Fibroblast of skin of abdomen (primary cell): ENCODE results near the gene BCL2L2. TPM values are rescaled to one million over a fixed set of nuclear protein-coding genes. Genes with fewer than 3 reads are reported as not detected.
"Not testable (repeated sequence)": the region's sequence is repeated elsewhere in the genome, so short reads cannot be mapped to it uniquely, and the experiment has no call there.

Source experiments
- DNase-seq: peaks from one replicate; pipeline ENCODE4 v3.0.0-alpha.2; 2013
- polyA plus RNA-seq, 2 experiments: library from polyadenylated mRNA; unstranded; fragments of 120-200 nt; gene quantifications; one replicate each; pipeline ENCODE4 v1.2.1, GENCODE V29; 2013; ENCODE audit not compliant: insufficient read length in 2 of 2

Gene BCL2L2, protein sequence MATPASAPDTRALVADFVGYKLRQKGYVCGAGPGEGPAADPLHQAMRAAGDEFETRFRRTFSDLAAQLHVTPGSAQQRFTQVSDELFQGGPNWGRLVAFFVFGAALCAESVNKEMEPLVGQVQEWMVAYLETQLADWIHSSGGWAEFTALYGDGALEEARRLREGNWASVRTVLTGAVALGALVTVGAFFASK
- 25.3 TPM for polyA plus RNA-seq (2013, experiment 1 of 2; ENCODE audit: insufficient read length)
- 21.3 TPM for polyA plus RNA-seq (2013, experiment 2 of 2; ENCODE audit: insufficient read length)

DNA sequence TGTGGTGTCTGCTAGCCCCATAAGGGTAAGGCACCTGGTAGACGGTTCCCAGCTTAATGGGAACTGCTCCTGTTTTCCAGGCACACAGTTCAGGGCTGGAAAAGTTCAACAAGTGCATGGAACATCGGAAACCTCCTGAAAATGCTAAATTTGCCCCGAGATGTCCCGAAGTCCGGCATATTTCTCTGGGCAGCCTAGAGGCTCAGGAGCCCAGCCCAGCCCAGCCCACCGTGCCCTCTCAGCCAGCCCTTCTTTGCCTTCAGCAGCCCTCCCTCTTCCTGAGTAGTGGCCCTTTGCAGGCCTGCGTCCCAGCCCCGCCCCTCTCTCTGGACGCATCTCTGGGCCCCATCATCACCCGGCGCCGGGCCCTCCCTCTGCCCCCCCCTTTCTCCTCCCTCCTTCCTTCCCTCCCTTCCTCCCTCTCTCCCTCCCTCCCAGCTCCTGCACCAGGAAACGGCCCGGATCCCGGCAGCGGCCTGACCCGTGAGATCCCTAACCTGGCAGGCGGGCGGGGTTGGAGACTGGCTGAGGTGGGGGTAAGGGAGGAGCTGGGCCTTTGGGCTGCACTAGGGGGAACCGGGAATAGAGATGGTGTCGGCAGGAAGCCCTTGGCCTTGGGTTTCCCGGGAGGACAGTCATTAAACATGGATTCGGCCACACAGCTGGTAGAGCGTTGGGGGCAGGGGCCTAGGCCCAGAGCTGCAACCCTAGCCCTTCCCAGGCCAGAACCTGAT is at the start of gene BCL2L2:
Gene BCL2L2 (plus strand): TSS at position 422 of the 734 bp plus-strand sequence. CDS start 935 bp downstream, outside the sequence.
- peak; percentile 89 for DNase-seq

DNA sequence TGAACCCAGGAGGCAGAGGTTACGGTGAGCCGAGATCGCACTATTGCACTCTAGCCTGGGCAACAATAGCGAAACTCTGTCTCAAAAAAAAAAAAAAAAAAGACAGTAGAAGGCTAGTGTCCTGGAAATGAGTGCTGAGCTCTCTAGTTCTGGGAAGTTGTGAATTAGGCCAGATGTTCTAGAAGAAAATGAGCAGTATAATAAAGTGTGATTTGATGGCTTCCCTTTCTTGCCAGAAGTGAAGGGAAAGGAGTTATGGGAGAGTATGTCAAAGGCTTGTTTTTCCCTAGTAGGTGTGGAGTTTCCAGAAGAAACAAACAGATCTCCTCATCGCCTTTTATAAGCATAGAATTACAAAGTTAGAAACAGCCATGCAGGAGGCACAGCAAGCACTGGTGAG is 48.4 kb upstream of the BCL2L2 start:
- DNase-seq: no peak

DNA sequence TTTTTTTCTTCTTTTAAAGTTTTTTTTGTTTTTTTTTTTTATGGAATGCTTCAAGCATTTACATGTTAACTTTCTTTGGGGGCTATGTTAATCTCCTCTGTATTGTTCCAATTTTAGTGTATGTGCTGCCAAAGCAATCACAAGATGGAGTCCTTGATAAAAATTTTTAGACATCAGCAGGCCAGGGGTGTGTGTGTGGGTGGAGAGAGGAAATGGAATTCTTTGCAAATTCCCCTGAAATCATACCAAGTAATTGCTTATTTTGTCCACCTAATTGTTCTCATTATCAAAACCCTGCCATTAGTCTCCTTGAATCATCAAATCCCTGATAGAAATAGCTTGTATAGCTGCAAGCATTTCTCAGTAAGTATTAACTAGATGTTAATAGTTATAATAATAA is 47.2 kb upstream of the BCL2L2 start:
- no peak for DNase-seq

DNA sequence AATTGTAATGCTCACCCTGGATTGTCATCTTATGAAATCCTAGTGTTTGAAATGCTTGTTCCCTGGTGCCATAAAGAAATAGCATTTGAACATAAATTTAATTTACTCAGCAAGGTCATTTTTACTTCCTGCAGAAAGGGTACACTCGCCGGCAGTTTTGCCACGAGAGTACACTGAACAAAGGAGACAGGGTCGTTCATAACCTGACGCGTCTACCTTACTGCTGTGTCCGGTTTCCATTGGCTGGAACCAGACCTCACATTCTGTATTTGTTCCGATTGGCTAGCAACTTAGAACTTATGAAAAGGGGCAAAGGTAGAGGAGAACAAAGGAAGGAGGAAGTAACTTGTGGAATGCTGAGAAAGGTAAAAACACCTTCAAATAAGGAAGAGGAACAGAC is 45.8 kb upstream of the BCL2L2 start:
- not testable (repeated sequence) for DNase-seq

DNA sequence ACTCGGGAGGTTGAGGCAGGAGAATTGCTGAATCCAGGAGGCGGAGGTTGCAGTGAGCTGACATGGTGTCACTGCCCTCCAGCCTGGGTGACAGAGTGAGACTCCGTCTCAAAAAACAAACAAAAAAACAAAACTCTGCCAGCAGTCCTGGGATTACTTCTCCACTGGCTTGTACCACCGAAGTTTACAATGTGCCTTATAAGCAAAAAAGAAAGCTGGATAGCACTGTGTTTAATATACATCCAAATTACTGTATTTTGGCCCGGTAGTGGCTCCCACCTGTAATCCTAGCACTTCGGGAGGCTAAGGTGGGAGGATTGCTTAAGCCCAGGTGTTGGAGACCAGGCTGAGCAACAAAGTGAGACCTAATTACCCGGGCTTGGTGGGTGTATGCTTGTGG is 37.4 kb upstream of the BCL2L2 start:
- no peak for DNase-seq

DNA sequence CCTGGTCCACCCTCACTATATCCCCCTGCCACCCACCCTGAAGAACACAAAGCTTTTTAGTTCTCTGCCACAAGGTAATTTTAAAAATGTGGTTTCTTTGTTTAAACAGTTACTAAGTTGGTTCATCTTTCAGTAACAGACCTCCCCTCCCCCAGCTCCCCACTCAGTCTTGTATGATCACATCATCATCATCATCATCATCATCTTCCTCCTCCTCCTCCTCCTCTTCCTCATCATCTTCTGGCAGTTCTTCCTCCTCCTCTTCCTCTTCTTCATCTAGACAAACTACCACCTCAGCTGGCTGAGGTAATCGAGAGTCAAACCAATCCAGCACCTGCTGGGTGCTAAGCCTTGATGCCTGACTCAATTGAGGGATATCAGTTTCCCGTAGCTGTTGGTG is 31.2 kb upstream of the BCL2L2 start:
- no peak for DNase-seq

DNA sequence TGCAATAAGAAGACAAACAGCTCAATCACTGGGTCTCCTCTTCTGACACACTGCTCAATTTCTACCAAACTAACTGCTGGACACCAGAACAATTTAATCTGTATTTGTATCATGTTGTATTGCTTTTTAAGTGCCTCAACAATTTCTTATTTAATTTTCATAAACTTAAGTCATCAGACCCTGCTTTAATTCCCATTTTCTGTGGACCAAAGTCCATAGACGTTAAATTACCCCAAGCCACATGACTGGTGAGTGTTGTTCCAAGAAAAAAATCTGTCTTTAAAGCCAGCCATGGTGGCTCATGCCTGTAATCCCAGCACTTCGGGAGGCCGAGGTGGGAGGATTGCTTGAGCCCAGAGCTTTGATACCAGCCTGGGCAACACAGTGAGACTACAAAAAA is 29.4 kb upstream of the BCL2L2 start:
- no peak for DNase-seq

DNA sequence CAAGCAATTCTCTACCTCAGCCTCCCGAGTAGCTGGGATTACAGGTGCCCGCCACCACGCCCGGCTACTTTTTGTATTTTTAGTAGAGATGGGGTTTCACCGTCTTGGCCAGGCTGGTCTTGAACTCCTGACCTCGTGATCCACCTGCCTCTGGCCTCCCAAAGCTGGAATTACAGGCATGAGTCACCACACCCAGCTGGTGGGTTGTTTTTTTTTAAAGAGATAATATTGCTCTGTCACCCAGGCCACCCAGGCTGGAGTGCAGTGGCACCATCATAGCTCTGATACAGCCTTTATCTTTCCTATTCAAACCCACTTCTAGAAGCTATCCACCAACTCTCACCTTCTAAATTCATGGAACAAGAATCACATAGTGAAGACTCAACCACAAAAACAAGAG is 28.7 kb upstream of the BCL2L2 start:
- not testable (repeated sequence) for DNase-seq

DNA sequence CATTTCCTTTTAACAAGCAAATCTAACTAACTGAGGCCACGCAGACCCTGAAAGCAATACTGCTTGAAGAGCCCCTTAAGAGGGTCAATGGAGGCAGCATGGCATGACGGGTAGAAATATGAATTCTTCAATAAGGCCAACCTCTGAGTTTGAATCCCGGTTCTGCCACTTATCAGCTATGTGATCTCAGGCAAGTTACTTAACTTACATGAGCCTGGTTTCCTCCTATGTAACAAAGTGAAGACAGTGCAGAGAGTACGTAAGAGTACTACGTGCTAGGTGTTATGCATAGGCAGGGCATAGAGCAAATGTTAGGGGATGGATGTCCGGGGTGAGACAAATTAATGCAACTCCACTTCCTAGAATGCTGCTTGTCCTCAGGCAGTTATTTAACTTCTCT is 25.4 kb upstream of the BCL2L2 start:
- no peak for DNase-seq

DNA sequence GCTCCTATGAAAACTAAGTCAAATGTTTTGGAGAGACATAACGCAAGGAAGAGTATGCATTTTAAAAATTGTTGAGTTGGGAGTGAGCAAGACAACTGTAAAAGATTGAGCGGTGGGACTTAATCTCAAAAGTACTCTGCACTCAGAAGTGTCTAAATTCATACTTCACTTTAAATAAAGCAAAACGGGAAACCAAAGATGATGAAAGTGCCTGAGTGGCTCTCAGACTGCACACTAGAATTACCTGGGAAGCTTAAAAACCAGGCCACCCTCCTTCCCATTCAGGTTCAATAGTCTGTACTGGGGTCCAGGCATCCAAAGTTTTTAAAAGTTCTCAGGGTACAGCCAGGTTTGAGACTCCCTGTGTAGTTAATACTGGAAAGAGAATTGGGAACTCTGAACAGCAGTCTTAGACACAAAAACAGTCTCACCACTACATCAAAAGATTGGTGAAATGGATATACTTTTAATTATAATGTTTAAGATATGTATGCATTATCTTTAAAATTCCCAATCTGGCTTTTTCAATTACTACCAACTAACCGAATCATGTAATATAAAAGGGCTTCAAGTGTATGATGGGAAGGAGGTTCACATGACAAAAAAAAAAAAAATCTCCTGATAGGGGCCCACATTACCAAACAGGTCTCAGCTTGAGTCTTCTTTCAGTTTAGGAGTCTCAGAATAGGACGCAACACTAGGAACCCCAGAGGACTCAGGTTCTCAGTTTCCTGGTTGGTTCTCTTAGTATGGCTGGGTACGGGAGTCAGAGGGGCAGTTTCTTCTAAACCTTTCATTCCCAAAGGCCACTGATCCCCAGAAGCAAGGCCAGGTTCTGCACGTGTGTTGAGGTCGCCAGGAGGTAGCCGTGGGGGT is 21.7 kb upstream of the BCL2L2 start:
- no peak for DNase-seq

DNA sequence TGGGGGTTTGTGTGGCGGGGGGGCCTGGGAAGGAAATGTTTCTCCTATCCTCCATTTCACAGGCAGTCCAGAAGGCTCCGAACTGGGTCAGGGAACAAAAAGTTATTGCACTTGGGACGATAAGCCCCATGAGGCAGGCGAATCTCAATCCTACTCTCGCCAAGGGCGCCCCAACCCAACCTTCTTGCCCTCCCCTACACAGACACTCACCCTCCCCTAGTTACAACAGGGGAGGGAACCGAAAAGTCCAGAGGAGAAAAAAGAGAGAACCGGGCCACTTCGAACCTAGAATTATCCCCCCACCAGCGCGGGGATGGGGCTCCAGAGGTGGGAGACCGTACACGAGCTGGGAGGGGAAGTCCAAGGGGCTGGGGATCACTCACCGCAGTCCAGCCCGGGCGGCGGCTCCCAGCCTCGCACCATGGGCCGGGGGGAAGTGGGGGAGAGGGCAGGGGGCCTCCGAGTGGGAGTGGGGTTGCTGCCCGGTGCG is 21.1 kb upstream of the BCL2L2 start:
- no peak for DNase-seq

DNA sequence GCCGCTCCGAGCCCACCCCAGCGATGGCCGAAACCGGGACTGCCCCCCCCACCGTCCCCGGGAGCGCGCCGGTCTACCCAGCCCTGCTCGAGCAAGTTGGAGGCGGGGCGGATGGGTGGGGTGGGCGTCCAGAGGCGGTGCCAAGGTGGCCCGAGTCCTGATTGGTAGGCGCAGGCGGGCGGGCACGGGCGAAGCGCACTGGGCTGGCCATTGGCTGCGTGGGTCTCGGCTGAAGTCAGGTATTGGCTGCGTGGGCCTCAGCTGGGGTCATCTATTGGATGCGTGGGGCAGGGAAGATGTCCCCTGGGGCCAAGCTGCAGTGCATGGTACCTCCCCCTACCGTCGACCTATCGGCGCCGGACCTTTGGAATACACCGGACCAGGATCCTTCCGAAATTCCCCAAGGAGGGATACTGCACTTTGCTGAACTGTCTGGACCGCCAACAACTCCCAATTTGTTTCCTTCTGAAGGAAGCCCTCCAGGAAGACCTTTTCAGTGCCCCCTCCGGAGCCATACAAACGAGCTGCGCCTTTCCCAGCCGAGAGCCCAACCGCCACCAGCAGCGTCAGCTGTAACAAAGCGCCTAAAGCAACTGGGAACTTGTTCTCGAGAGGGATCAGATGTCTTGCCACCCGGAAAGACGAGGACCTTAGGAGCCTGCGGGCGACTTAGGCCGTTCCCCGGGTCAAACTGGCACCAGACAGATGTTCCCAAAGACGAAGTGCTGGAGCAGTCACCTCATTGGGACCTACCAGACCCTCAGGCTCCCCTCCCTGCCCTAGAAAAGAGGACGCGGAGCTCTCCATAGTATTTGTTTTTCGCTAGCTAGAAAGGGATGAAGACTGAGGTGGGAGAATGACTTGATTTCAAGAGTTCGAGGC is 20.4 kb upstream of the BCL2L2 start, which contains the start of gene HOMEZ:
Gene HOMEZ (minus strand): TSS at position 113 of the 882 bp plus-strand sequence. CDS start 180 bp downstream, outside the sequence.
- peak; percentile 99 for DNase-seq

DNA sequence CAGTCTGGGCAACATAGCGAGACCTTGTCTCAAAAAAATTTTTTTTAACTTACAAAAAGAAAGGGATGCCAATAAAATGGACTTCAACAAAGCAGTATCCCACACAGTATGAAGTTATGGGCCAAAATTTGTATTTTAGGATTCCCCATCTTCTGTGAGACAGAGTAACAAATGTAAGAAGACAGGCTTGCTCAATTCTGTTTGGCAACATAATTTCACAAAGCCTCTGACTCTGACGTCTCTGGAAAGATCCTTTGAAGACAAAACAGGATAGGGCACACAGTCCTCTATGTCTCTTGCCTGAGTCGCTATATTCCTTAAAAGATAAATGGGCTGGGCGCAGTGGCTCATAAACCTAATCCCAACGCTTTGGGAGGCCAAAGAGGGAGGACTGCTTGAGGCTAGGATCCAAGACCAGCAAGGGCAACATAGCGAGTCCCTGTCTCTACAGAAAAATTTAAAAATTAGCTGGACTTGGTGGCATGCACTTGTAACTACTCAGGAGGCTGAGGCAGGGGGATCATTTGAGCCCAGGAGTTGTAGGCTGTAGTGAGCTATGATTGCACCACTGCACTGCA is 19.6 kb upstream of the BCL2L2 start:
- DNase-seq: no peak

DNA sequence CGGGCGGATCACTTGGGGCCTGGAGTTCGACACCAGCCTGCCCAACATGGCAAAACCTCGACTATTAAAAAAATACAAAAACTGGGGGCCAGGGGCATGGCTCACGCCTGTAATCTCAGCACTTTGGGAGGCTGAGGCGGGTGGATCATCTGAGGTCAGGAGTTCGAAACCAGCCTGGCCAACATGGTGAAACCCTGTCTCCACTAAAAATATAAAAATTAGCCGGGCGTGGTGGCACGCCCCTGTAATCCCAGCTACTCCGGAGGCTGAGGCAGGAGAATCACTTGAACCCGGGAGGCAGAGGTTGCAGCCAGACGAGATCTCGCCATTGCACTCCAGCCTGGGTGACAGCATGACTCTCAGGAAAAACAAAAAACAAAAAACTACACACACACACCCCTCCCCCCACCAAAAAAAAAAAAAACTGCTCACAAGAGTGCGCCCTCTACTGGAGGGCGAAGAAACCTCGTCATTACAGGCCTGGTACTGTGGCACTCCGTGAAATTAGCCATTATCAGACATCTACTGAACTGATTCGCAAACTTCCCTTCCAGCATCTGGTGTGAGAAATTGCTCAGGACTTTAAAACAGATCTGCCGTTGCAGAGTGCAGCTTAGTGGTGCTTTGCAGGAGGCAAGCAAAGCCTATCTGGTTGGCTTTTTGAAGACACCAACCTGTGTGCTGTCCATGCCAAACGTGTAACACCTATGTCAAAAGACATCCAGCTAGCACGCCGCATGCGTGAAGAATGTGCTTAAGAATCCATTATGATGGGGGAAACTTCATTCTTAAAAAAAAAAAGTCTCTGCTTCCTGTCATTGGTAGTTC is 11.7 kb upstream of the BCL2L2 start:
- peak; percentile 58 for DNase-seq

DNA sequence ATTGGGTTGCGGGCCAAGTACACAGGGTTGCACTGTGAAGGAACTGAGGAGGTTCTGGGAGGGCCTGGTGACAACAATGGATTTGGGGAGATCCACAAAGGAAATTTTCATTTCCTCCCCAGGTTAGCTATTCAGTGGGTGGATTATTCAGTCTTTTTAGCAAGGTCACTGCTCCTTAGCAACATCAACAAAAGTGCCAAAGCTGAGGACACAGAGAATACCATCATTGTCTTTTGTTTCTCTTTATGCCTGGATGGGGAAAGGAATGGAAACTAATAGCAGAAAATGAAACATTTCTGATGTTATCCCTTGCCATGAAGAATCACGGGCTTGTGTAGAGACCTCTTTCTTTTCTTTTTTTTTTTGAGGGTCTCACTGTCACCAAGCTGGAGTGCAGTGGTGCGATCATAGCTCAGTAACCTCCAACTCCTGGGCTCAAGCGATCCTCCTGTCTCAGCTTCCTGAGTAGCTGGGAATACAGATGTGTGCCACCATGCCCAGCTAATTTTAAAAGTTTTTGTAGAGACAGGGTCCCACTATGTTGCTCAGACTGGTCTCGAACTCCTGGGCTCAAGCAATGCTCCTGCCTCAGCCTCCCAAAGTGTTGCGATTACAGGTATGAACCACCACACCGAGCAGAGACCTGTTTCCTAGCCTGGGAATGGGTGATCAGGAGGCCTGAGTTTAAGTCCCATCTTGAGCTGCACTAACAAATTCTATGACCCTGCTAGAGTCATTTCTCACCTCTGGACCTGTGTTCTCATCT is 10.4 kb upstream of the BCL2L2 start:
- no peak for DNase-seq

DNA sequence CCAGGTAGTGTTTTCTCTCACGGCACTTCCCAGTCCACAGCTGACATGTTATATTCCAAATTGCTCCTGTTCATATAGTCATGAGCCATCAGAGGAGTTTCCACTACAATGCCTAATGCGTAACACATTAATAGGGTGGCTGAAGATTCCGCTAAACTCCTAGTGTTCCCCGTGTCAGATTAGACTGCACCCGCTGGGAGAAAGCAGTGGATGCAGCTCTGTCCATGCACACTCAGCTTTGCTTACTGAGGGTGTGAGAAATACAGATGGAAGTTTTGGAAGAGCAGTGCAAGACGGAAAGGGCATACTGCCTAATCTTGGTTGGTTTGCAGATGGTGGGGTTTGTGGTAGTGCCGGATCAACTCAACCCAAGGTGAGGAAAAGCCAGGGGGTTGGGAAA is 9.5 kb upstream of the BCL2L2 start:
- no peak for DNase-seq

DNA sequence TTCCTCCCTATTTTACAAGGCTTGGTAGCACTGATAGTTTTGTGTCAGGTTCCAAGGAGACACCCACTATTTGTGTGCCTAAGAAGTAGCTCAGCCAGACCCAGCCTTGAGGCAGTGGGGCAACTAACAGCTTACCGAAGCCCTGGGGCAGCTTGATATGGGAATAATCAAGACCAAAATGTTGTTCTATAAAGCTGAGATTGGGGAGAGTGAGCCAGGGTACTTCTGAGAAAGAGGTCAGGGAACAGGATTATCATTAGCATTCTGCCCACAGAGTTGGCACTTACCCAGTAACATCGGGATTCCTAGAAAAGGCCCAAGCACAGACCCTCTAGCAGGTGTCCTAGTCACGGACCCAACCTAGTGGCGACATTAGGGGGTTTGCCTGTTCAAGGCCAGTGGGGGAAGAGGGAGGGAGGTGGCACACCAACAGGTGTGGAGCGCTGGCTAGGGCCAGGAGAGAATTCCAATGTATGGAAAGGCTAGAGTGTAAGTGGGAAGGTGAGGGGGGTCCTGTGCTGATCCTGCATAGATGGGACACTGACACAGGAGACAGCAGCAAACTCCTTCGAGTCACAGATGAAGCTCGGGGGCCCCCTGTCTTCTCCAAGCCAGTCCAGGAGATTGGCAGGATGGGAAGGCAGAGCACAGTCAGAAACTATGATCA is 8.9 kb upstream of the BCL2L2 start:
- no peak for DNase-seq

DNA sequence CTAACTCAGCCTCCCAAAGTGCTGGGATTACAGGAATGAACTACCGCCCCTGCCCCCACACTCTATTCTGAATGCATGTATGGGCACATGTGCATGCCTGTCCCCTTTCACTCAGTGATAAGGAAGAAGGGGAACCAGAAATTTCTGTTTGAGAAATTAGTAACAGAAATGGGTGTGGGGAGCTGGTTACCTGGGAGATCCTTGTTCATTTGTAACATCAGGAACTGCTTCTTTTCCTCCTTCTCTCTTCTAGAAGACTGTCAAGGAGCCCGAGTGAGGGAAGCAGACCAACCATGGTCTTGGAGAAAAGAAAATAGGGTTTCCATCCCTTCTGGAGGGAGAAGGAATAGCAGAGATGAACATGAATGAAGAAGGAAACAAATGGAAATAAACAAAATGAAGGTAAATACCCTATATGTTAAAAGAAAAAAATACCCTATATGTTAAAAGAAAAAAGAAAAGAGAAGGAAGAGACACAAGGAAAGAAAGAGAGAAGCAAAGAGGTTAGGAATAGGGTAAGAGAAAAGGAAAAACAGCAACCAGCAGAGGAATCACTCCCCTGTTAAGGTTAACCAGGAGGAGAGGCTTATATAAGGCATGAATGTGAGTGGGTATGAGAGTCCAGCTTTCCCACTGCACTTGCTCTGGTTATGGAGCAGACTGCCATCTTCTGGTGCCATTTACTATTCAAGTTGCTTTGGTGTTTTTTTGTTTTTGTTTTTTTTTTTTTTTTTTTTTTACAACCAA is 7.2 kb upstream of the BCL2L2 start:
- peak; percentile 53 for DNase-seq
